GM23338 (cell line): ENCODE data around the gene SIGLEC8. TPM values are rescaled to one million over a fixed set of nuclear protein-coding genes. Genes with fewer than 3 reads are reported as not detected.
"Not testable (repeated sequence)": the region's sequence is repeated elsewhere in the genome, so short reads cannot be mapped to it uniquely, and the experiment has no call there.

Experiments
- ATAC-seq: fragments of 200-7000 bp; cut with Tn5 transposase; 3 replicates; pipeline ENCODE4 v1.9.1; 2020
- DNase-seq: peaks from one replicate; pipeline ENCODE4 v3.0.0-alpha.2; 2015; ENCODE audit warnings: low spot score
- H2AFZ ChIP-seq: fragments of 200-600 bp; sonication (generic); 2 replicates; pipeline ENCODE4 v1.8.0; 2016; ENCODE audit warnings: antibody characterized with exemption, mild to moderate bottlenecking, moderate library complexity
- H3F3A ChIP-seq: fragments of 200-600 bp; sonication (generic); replicated peaks from 2 replicates; pipeline ENCODE4 v1.8.0; 2017; ENCODE audit warnings: antibody characterized with exemption, mixed run types, low read depth
- H3K27ac ChIP-seq: fragments of 200-600 bp; sonication (generic); 2 replicates; pipeline ENCODE4 v1.6.1; 2016; ENCODE audit warnings: low read depth
- H3K27me3 ChIP-seq: fragments of 200-600 bp; sonication (generic); 2 replicates; pipeline ENCODE4 v1.8.0; 2016; ENCODE audit warnings: mild to moderate bottlenecking, mixed run types, moderate library complexity; ENCODE audit not compliant: insufficient read depth
- H3K36me3 ChIP-seq: fragments of 200-600 bp; sonication (generic); 2 replicates; pipeline ENCODE4 v1.8.0; 2016; ENCODE audit warnings: mild to moderate bottlenecking; ENCODE audit not compliant: insufficient read depth
- H3K4me1 ChIP-seq: fragments of 200-600 bp; sonication (generic); 2 replicates; pipeline ENCODE4 v1.8.0; 2016; ENCODE audit warnings: mild to moderate bottlenecking, moderate library complexity; ENCODE audit not compliant: insufficient read depth
- H3K4me2 ChIP-seq: fragments of 200-600 bp; sonication (generic); 2 replicates; pipeline ENCODE4 v1.7.1; 2017; ENCODE audit warnings: mixed run types
- H3K4me3 ChIP-seq: fragments of 200-600 bp; sonication (generic); 2 replicates; pipeline ENCODE4 v1.6.1; 2016; ENCODE audit warnings: mixed run types
- H3K79me2 ChIP-seq: fragments of 200-600 bp; sonication (generic); replicated peaks from 2 replicates; pipeline ENCODE4 v1.8.0; 2017; ENCODE audit warnings: mild to moderate bottlenecking; ENCODE audit not compliant: insufficient read depth
- H3K9me2 ChIP-seq: fragments of 200-600 bp; sonication (generic); 2 replicates; pipeline ENCODE4 v1.8.0; 2017; ENCODE audit not compliant: insufficient read depth
- H4K20me1 ChIP-seq: fragments of 200-600 bp; sonication (generic); replicated peaks from 2 replicates; pipeline ENCODE4 v1.8.0; 2017; ENCODE audit warnings: mild to moderate bottlenecking; ENCODE audit not compliant: insufficient read depth
- H3K27ac Mint-ChIP-seq: 2 replicates; pipeline ENCODE4 v1.8.0; 2020; ENCODE audit warnings: inconsistent platforms, mild to moderate bottlenecking, moderate library complexity, mixed read lengths
- H3K27me3 Mint-ChIP-seq: 3 replicates; pipeline ENCODE4 v1.8.0; 2022; ENCODE audit warnings: low read depth, mild to moderate bottlenecking, moderate library complexity, mixed read lengths, inconsistent platforms; ENCODE audit not compliant: insufficient read depth, poor library complexity
- H3K36me3 Mint-ChIP-seq: 3 replicates; pipeline ENCODE4 v1.8.0; 2021; ENCODE audit warnings: low read depth, mild to moderate bottlenecking, inconsistent platforms, moderate library complexity, mixed read lengths
- H3K4me1 Mint-ChIP-seq: 3 replicates; pipeline ENCODE4 v1.8.0; 2020; ENCODE audit warnings: mild to moderate bottlenecking, inconsistent platforms, mixed read lengths
- H3K4me3 Mint-ChIP-seq: 3 replicates; pipeline ENCODE4 v1.8.0; 2021; ENCODE audit warnings: moderate library complexity, mild to moderate bottlenecking, inconsistent platforms, mixed read lengths
- H3K9me3 Mint-ChIP-seq: 3 replicates; pipeline ENCODE4 v1.8.0; 2020; ENCODE audit warnings: moderate library complexity, mild to moderate bottlenecking, inconsistent platforms, mixed read lengths
- CREB1 ChIP-seq: fragments of 250-450 bp; sonication (Bioruptor Pico); IDR thresholded peaks from 2 replicates; pipeline ENCODE4 v1.5.0; 2020; ENCODE audit warnings: low read depth, mild to moderate bottlenecking, moderate library complexity
- EZH2 ChIP-seq: fragments of 200-600 bp; sonication (generic); IDR thresholded peaks from one replicate; pipeline ENCODE4 v1.8.0; 2017; ENCODE audit warnings: antibody characterized with exemption, mild to moderate bottlenecking, low read depth; ENCODE audit not compliant: unreplicated experiment
- EZH2phosphoT487 ChIP-seq: fragments of 200-600 bp; sonication (generic); IDR thresholded peaks from one replicate; pipeline ENCODE4 v1.8.1; 2018; ENCODE audit warnings: antibody characterized with exemption; ENCODE audit not compliant: unreplicated experiment
- JUNB ChIP-seq: IDR thresholded peaks from one replicate; pipeline ENCODE4 v1.6.1; 2016; ENCODE audit warnings: antibody characterized with exemption; ENCODE audit not compliant: unreplicated experiment
- NANOG ChIP-seq: IDR thresholded peaks from 2 replicates; pipeline ENCODE4 v1.6.1; 2016; ENCODE audit warnings: antibody characterized with exemption, borderline replicate concordance
- POLR2AphosphoS5 ChIP-seq: IDR thresholded peaks from 2 replicates; pipeline ENCODE4 v1.6.1; 2016; ENCODE audit warnings: antibody characterized with exemption, low read depth
- STAT1 ChIP-seq: IDR thresholded peaks from one replicate; pipeline ENCODE4 v1.6.1; 2016; ENCODE audit warnings: antibody characterized with exemption; ENCODE audit not compliant: unreplicated experiment
- ZNF114 ChIP-seq: fragments of 250-450 bp; sonication (Bioruptor Pico); IDR thresholded peaks from 2 replicates; pipeline ENCODE4 v1.5.0; 2020; ENCODE audit warnings: mild to moderate bottlenecking, moderate library complexity
- ZNF331 ChIP-seq: fragments of 250-450 bp; sonication (Bioruptor Pico); IDR thresholded peaks from 2 replicates; pipeline ENCODE4 v1.5.0; 2020; ENCODE audit warnings: low read depth, mild to moderate bottlenecking, moderate library complexity
- polyA plus RNA-seq: library from polyadenylated mRNA; unstranded; fragments of >200 nt; fragmentation: Nextera tagmentation; extraction: Ambion mirVana; gene quantifications from 2 replicates; pipeline ENCODE4 v1.2.1, GENCODE V29; 2016
- total RNA-seq: library from RNA; depleted of rRNA; stranded (reverse); fragments of >200 nt; shearing (Covaris generic); gene quantifications from 2 replicates; pipeline ENCODE4 v1.2.3, GENCODE V29; 2014
- TF ChIP-seq, protein P1 (sequence below), 2 experiments: fragments of 200-600 bp in 1 of 2; sonication (generic) in 1 of 2; conservative IDR thresholded peaks; 2 replicates each; pipeline versions ENCODE4 v1.5.1 to v1.6.1; 2016 to 2017; ENCODE audit warnings: antibody characterized with exemption in 2 of 2, low read depth in 2 of 2, mild to moderate bottlenecking in 2 of 2, moderate library complexity in 1 of 2
- TF ChIP-seq, protein P2 (sequence below): IDR thresholded peaks from 2 replicates; pipeline ENCODE4 v1.6.1; 2016; ENCODE audit warnings: antibody characterized with exemption

Gene SIGLEC8
- total and polyA plus RNA-seq, 2 experiments from 2014 or later = not detected

- TF ChIP-seq, protein P1, sequence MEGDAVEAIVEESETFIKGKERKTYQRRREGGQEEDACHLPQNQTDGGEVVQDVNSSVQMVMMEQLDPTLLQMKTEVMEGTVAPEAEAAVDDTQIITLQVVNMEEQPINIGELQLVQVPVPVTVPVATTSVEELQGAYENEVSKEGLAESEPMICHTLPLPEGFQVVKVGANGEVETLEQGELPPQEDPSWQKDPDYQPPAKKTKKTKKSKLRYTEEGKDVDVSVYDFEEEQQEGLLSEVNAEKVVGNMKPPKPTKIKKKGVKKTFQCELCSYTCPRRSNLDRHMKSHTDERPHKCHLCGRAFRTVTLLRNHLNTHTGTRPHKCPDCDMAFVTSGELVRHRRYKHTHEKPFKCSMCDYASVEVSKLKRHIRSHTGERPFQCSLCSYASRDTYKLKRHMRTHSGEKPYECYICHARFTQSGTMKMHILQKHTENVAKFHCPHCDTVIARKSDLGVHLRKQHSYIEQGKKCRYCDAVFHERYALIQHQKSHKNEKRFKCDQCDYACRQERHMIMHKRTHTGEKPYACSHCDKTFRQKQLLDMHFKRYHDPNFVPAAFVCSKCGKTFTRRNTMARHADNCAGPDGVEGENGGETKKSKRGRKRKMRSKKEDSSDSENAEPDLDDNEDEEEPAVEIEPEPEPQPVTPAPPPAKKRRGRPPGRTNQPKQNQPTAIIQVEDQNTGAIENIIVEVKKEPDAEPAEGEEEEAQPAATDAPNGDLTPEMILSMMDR (conservative IDR thresholded peaks at IDR 0.05; ENCODE audit: low read depth in 2 of 2) = no peak
- no peak for TF ChIP-seq CREB1 (CRISPR knock-in tag)
- TF ChIP-seq STAT1 = no peak
- TF ChIP-seq JUNB = no peak
- no peak for TF ChIP-seq NANOG
- TF ChIP-seq POLR2AphosphoS5 = no peak
- TF ChIP-seq EZH2 = no peak
- no peak for TF ChIP-seq EZH2phosphoT487
- no peak for TF ChIP-seq ZNF114 (CRISPR knock-in tag)
Measured at GRCh38 chr19:51448011-51448410, 10.2 kb downstream of the SIGLEC8 start (continued).

DNA sequence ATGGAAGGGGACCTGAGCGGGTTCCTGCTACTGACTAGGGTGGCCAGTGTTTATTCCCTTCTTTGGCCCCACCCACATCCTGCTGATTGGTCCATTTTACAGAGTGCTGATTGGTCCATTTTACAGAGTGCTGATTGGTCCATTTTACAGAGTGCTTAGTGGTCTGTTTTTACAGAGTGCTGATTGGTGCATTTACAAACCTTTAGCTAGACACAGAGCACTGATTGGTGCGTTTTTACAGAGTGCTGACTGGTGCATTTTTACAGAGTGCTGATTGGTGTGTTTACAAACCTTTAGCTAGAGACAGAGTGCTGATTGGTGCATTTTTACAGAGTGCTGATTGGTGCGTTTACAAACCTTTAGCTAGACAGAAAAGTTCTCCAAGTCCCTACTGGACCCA, 10.7 kb downstream of the SIGLEC8 start:
- H3K9me3 Mint-ChIP-seq = peaks cover 57% of the 10 kb centered on the region
- H3K4me1 Mint-ChIP-seq, H3K27ac ChIP-seq, H3K27me3 ChIP-seq, H3K4me2 ChIP-seq, DNase-seq, H3K9me2 ChIP-seq, H3K27me3 Mint-ChIP-seq, ATAC-seq, H3K4me1 ChIP-seq, H3K4me3 ChIP-seq, H4K20me1 ChIP-seq, H3K4me3 Mint-ChIP-seq, H3K36me3 Mint-ChIP-seq, H3F3A ChIP-seq, H3K36me3 ChIP-seq, H2AFZ ChIP-seq, H3K27ac Mint-ChIP-seq, H3K79me2 ChIP-seq: not testable (repeated sequence)

GRCh38 chr19:51441410-51442390, 16.6 kb downstream of the SIGLEC8 start:
- H3K27ac ChIP-seq = no peak overlapping the region
- peaks cover 7% of the 10 kb centered on the region; the same call in 2 of the 3 replicates for H3K9me3 Mint-ChIP-seq
- no peaks in the 10 kb centered on the region for H3K27me3 ChIP-seq
- H3K36me3 ChIP-seq = no peaks in the 10 kb centered on the region; the same call in 1 of the 2 replicates
- H2AFZ ChIP-seq = peak overlapping the region; percentile 76; the same call in 1 of the 2 replicates
- H3K9me2 ChIP-seq = no peaks in the 10 kb centered on the region
- peaks cover 3% of the 10 kb centered on the region; the same call in 1 of the 3 replicates for H3K36me3 Mint-ChIP-seq
- no peaks in the 10 kb centered on the region; the same call in 1 of the 2 replicates for H3K4me1 ChIP-seq
- H3K4me1 Mint-ChIP-seq = no peaks in the 10 kb centered on the region; the same call in 2 of the 3 replicates
- no peaks in the 10 kb centered on the region for H3K79me2 ChIP-seq
- H3F3A ChIP-seq = no peaks in the 10 kb centered on the region
- no peak overlapping the region for H3K27ac Mint-ChIP-seq
- H3K27me3 Mint-ChIP-seq = peaks cover 8% of the 10 kb centered on the region
- ATAC-seq (no peak), DNase-seq (no peak)
- H3K4me3 ChIP-seq = no peak overlapping the region
- no peak overlapping the region for H3K4me2 ChIP-seq
- H4K20me1 ChIP-seq = no peaks in the 10 kb centered on the region
- no peak overlapping the region for H3K4me3 Mint-ChIP-seq
- TF ChIP-seq STAT1 (no peak), ZNF331 (CRISPR knock-in tag) (no peak), JUNB (no peak)
- TF ChIP-seq, protein P2, sequence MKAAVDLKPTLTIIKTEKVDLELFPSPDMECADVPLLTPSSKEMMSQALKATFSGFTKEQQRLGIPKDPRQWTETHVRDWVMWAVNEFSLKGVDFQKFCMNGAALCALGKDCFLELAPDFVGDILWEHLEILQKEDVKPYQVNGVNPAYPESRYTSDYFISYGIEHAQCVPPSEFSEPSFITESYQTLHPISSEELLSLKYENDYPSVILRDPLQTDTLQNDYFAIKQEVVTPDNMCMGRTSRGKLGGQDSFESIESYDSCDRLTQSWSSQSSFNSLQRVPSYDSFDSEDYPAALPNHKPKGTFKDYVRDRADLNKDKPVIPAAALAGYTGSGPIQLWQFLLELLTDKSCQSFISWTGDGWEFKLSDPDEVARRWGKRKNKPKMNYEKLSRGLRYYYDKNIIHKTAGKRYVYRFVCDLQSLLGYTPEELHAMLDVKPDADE = no peak
- TF ChIP-seq, protein P1 (conservative IDR thresholded peaks at IDR 0.05; ENCODE audit: low read depth in 2 of 2) = no peak
